Body of pancreas (tissue), 4 donors: ENCODE measurements around the gene C7orf25. TPM values are rescaled to one million over a fixed set of nuclear protein-coding genes. Genes with fewer than 3 reads are reported as not detected.

Experiments
- ATAC-seq: fragments of 150-250 bp; one replicate; pipeline ENCODE4 v1.9.1; 2016
- DNase-seq, 4 donors: peaks; one replicate each; pipeline ENCODE4 v3.0.0-alpha.2; 2019
- H3K27ac ChIP-seq, 4 donors: fragments of 200-600 bp; sonication (generic); 1 replicate in 3 of 4; 2 replicates in 1 of 4; pipeline versions ENCODE4 v1.5.1 to v1.6.1; 2016 to 2019; ENCODE audit warnings: mild to moderate bottlenecking in 1 of 4, mixed read lengths in 1 of 4, moderate library complexity in 1 of 4
- H3K27me3 ChIP-seq, 2 donors: fragments of 200-600 bp; sonication (generic); one replicate each; pipeline ENCODE4 v1.6.0; 2016; ENCODE audit warnings: mild to moderate bottlenecking in 1 of 2
- H3K36me3 ChIP-seq, 2 donors: fragments of 200-600 bp; sonication (generic); replicated peaks in 1 of 2; 2 replicates each; pipeline ENCODE4 v1.5.1; 2016; ENCODE audit warnings: low read depth in 2 of 2; ENCODE audit not compliant: insufficient read depth in 1 of 2
- H3K4me1 ChIP-seq: fragments of 200-600 bp; sonication (generic); one replicate; pipeline ENCODE4 v1.6.0; 2016
- H3K4me3 ChIP-seq, 2 donors: fragments of 200-600 bp; sonication (generic); 1 replicate in 1 of 2; 2 replicates in 1 of 2; pipeline ENCODE4 v1.5.1; 2016 to 2019
- H3K9me3 ChIP-seq, 3 donors: fragments of 200-600 bp; sonication (generic); 1 replicate in 2 of 3; 2 replicates in 1 of 3; pipeline ENCODE4 v1.5.1; 2016
- CTCF ChIP-seq, 7 experiments: fragments of 450-650 bp in 4 of 7; fragments of 200-600 bp in 3 of 7; sonication (generic) in 3 of 7; IDR thresholded peaks; one replicate each; pipeline ENCODE4 v1.5.1; 2016 to 2019; ENCODE audit warnings: antibody characterized with exemption in 7 of 7
- POLR2A ChIP-seq, 3 donors: fragments of 450-650 bp; IDR thresholded peaks; one replicate each; pipeline ENCODE4 v1.6.1; 2016; ENCODE audit warnings: antibody characterized with exemption in 3 of 3, mild to moderate bottlenecking in 2 of 3
- WGBS, 2 donors: methylation state at CpG; one replicate each; pipeline ENCODE4 v1.1.5; 2017; 5-methylcytosine and 5-hydroxymethylcytosine counted together
- intact Hi-C: fragments of 100-400 bp; cut with DNase I; formaldehyde crosslinking; loops from one replicate; pipeline ENCODE4 v1.15.1; 2023
- total RNA-seq, 2 donors: library from RNA; depleted of rRNA; stranded (reverse); fragments of >200 nt; gene quantifications; one replicate each; pipeline ENCODE4 v1.1.0, GENCODE V29; 2016

Gene C7orf25
- total RNA-seq, 2 donors from 2014 or later = 4.9 to 6.0 TPM

DNA sequence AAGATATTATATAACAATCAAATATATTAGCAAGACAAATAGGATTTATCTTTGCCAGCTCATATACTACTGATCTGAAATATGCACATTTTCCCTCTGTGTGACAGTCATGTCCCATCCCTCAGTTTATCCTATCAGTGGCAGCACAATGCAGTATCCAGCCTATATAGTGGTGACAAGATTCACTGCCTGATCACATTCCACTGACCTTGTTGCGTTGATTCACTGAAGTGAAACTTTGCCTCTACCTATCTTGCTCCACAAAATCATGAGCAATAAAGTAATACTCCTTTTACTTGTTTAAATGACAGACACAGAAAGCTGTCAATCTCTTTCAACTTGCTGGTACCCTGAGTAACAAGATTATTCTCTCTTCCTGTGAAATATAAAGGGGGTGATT, 13.8 kb upstream of the C7orf25 start:
- intact Hi-C loops = no loop called here
- no peak for ATAC-seq
- Histone ChIP-seq H3K27me3 (no peaks in the 10 kb centered on the region), H3K36me3 (peaks cover 0 to 18% of the 10 kb centered on the region in 2 donors), H3K9me3 (no peaks in the 10 kb centered on the region), H3K4me1 (peaks cover 22% of the 10 kb centered on the region), H3K4me3 (no peak overlapping the region), H3K27ac (no peak overlapping the region)
- TF ChIP-seq CTCF (IDR thresholded peaks at IDR 0.05) (no peak), POLR2A (IDR thresholded peaks at IDR 0.05) (no peak)
- no peak for DNase-seq
- WGBS, 2 donors = 73 to 89% methylated on average over 1 of the region's 1 CpG

DNA sequence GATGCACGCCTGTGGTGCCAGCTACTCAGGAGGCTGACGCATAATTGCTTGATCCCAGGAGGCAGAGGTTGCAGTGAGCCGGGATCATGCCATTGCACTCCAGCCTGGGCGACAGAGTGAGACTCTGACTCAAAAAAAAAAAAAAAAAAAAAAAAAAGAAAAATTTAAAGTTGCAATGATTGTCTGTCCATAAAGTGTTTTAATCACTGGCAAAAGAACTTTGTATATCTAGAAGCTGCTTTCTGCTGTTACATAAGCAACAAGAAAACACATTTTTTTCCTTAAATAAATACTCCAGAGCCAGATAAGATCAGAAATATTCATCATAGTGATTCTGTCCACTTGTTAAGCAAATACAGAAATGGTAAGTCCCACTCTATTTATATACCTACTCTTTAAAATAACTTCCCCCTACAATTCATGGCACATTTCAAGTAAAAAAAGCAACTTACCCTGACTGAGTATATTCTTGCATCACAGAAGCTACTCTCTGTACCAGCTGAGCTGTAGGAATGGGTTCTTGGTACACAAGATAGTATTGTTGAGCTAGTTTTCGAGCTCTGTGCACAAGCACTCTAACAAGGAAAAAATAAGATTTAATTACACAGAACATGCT, 12.5 kb upstream of the C7orf25 start:
- TF ChIP-seq CTCF (IDR thresholded peaks at IDR 0.05) (no peak), POLR2A (IDR thresholded peaks at IDR 0.05) (no peak)
- H3K36me3 ChIP-seq = peaks cover 0 to 22% of the 10 kb centered on the region in 2 donors
- no peak overlapping the region for H3K4me3 ChIP-seq
- intact Hi-C loops = no loop called here
- ATAC-seq = no peak
- WGBS, 2 donors = 78 to 86% methylated on average over 5 of the region's 5 CpGs
- peaks cover 9% of the 10 kb centered on the region for H3K4me1 ChIP-seq
- H3K27me3 ChIP-seq = no peaks in the 10 kb centered on the region
- H3K27ac ChIP-seq = no peak overlapping the region
- H3K9me3 ChIP-seq = no peaks in the 10 kb centered on the region
- no peak for DNase-seq

DNA sequence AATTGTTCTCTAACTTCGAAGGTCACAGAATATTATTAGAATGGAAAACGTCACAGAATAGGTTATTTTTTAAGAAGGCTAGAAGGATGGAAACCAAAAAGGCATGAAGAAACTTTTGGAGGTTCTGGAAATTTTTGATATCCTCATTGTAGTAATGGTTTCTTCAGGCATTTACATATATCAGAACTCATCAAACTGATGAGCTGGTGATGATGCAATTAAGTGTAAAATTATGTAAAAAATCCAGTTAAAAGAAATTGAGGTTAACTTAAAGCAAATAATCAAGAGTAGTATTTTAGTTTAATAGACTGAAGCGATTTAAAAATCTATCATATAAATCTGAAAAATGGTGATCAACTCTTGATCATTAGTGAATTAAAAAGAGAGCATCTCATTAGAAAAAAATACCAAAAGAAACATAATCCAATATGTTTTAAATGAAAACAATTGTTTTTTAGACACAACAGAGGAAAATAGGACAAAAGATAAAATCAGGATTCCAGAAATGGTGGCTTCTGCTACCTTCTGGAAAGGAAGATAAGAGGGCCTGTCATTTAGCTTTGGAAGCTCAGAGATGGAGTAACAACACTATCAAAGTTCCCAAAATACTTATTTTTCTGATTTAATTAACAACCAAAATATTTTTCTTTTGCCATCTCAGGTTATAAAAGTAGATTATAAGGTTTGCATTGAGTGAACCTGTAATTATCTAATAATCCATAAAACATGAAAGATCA, 10.3 kb upstream of the C7orf25 start:
- no peak for TF ChIP-seq POLR2A (IDR thresholded peaks at IDR 0.05)
- no peak for TF ChIP-seq CTCF (IDR thresholded peaks at IDR 0.05)
- no peak overlapping the region for H3K27ac ChIP-seq
- intact Hi-C loops = no loop called here
- peaks cover 0 to 24% of the 10 kb centered on the region in 2 donors for H3K36me3 ChIP-seq
- H3K4me1 ChIP-seq = no peaks in the 10 kb centered on the region
- DNase-seq = no peak
- WGBS, 2 donors = 85 to 90% methylated on average over 3 of the region's 3 CpGs
- no peak overlapping the region for H3K4me3 ChIP-seq
- H3K9me3 ChIP-seq = no peaks in the 10 kb centered on the region
- no peaks in the 10 kb centered on the region for H3K27me3 ChIP-seq
- ATAC-seq = no peak

DNA sequence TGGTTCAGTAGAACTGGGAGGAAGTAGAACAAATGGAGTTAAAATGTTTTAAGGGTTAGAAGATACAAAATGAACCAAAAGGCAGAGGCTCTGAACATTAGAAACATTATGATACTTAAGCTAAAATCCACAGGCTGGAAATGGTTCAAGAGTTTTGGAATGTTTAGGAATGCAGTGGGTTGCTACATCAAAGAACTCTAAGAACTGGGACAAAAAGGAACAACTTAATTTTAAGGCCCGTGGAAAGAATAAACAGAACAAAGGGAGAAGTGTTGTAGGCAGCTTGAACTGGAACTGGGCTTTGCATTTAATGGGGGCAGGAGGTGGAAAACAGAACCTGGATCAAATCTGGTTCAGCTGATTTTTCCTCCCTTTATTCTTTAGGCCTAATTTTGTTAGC, 3.5 kb upstream of the C7orf25 start:
- Histone ChIP-seq H3K4me3 (no peak overlapping the region), H3K4me1 (peaks cover 17% of the 10 kb centered on the region), H3K27ac (no peak overlapping the region), H3K9me3 (no peaks in the 10 kb centered on the region), H3K36me3 (peaks cover 0 to 14% of the 10 kb centered on the region in 2 donors), H3K27me3 (no peaks in the 10 kb centered on the region)
- DNase-seq (no peak), ATAC-seq (no peak)
- 58 to 60% methylated on average over 1 of the region's 1 CpG for WGBS, 2 donors
- intact Hi-C loops = no loop called here
- no peak for TF ChIP-seq CTCF (IDR thresholded peaks at IDR 0.05)
- TF ChIP-seq POLR2A (IDR thresholded peaks at IDR 0.05) = no peak
